ENCODE measurements around the gene PCMTD2.

DNA sequence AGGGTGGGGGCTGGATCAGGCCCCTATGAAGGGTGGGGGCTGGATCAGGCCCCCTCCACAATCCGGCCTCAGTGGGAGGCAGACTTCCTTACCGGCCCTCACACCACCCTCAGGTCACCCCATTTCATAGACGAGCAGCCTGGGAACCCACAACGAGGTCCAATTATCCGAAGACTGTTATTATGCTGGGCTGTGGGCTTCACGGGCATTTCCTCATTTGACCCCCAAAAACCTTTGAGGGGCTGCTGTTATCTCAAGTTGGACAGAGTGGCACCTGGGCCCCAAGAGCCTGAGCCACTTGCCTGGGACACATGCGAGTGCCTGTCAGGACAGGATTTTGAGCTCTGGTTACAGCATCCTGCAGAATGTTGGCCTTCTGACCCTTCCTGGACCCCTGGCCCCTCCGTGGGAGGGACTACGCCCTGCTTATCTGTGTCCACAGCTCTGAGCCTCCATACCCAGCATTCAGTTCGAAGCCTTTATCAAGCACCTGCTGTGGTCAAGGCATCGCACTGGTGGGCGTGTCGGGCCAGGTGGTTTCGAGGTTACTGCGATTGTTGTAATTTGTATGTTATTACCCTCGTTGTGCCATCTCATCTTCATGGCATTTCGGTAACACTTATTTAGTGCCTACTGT lies 34.5 kb upstream of the PCMTD2 start:
- TF ChIP-seq, protein P1, sequence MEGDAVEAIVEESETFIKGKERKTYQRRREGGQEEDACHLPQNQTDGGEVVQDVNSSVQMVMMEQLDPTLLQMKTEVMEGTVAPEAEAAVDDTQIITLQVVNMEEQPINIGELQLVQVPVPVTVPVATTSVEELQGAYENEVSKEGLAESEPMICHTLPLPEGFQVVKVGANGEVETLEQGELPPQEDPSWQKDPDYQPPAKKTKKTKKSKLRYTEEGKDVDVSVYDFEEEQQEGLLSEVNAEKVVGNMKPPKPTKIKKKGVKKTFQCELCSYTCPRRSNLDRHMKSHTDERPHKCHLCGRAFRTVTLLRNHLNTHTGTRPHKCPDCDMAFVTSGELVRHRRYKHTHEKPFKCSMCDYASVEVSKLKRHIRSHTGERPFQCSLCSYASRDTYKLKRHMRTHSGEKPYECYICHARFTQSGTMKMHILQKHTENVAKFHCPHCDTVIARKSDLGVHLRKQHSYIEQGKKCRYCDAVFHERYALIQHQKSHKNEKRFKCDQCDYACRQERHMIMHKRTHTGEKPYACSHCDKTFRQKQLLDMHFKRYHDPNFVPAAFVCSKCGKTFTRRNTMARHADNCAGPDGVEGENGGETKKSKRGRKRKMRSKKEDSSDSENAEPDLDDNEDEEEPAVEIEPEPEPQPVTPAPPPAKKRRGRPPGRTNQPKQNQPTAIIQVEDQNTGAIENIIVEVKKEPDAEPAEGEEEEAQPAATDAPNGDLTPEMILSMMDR (IDR thresholded peaks at IDR 0.05; ENCODE audit: low read depth, low read length, poor library complexity, severe bottlenecking) = no peak
- TF ChIP-seq EZH2phosphoT487 (IDR thresholded peaks at IDR 0.05; ENCODE audit: borderline replicate concordance, low read length) = no peak

Data from DOHH2 (cell line).